HCT116 (cell line): ENCODE results near the gene TTC17. TPM values are rescaled to one million over a fixed set of nuclear protein-coding genes. Genes with fewer than 3 reads are reported as not detected.

Experiments
- ATAC-seq: fragments of 200-7000 bp; cut with Tn5 transposase; 2 replicates; pipeline ENCODE4 v1.9.1; 2020; ENCODE audit warnings: mild to moderate bottlenecking, moderate library complexity
- BruUV-seq: library from RNA; stranded (reverse); fragments of 400-500 nt; replicated peaks from 2 replicates; lab custom pipeline; 2021; lab: Mats Ljungman, UMichigan
- CTCF ChIA-PET: fragments of 300-600 bp; sonication (Branson Sonifier 250); formaldehyde crosslinking; loops from one replicate; lab custom pipeline; 2021; ENCODE audit warnings: antibody characterized with exemption; lab: Charles Lee
- POLR2A ChIA-PET: fragments of 300-600, 350-600 bp; sonication (Branson Sonifier 250); formaldehyde crosslinking; loops from one replicate; lab custom pipeline; 2021; ENCODE audit warnings: antibody characterized with exemption; lab: Charles Lee
- RAD21 ChIA-PET, 2 experiments: fragments of 300-600 bp; sonication (Branson Sonifier 250); formaldehyde crosslinking; loops; one replicate each; lab custom pipeline; 2023; ENCODE audit warnings: low total read pairs in 2 of 2; ENCODE audit not compliant: uncharacterized antibody in 2 of 2, unreplicated experiment in 2 of 2, low non-redundant PET in 1 of 2; lab: Charles Lee
- DNase-seq: peaks from one replicate; pipeline ENCODE4 v3.0.0-alpha.2; 2010; ENCODE audit warnings: low read depth, low spot score
- H2AFZ ChIP-seq: fragments of 200-600 bp; shearing (Covaris generic), sonication (generic); 2 replicates; pipeline ENCODE4 v1.6.1; 2017; ENCODE audit warnings: low read depth, mixed run types, mixed read lengths, antibody characterized with exemption, low read length; ENCODE audit not compliant: poor library complexity, severe bottlenecking
- H3K27ac ChIP-seq: 2 replicates; pipeline ENCODE4 v1.5.1; 2012; ENCODE audit warnings: low read depth, low read length
- H3K27me3 ChIP-seq: fragments of 200-600 bp; sonication (generic); 2 replicates; pipeline ENCODE4 v1.6.1; 2016; ENCODE audit warnings: mixed run types, low read length, mixed read lengths; ENCODE audit not compliant: insufficient read depth
- H3K36me3 ChIP-seq, 2 experiments: fragments of 200-500 bp in 1 of 2; fragments of 200-600 bp in 1 of 2; sonication (Bioruptor generic) in 1 of 2; sonication (generic) in 1 of 2; 2 replicates each; pipeline versions ENCODE4 v1.5.1 to v1.6.1; 2014 to 2016; ENCODE audit warnings: low read length in 2 of 2, inconsistent platforms in 1 of 2, mixed read lengths in 1 of 2, mixed run types in 1 of 2; ENCODE audit not compliant: insufficient read depth in 2 of 2, control insufficient read depth in 1 of 2
- H3K4me1 ChIP-seq, 2 experiments: fragments of 200-600 bp in 1 of 2; sonication (generic) in 1 of 2; 2 replicates each; pipeline versions ENCODE4 v1.5.1 to v1.6.1; 2012 to 2017; ENCODE audit warnings: low read length in 2 of 2, inconsistent platforms in 1 of 2, mild to moderate bottlenecking in 1 of 2, mixed read lengths in 1 of 2, mixed run types in 1 of 2, moderate library complexity in 1 of 2; ENCODE audit not compliant: insufficient read depth in 2 of 2, control insufficient read depth in 1 of 2
- H3K4me2 ChIP-seq: fragments of 200-600 bp; sonication (generic); 2 replicates; pipeline ENCODE4 v1.6.1; 2017; ENCODE audit warnings: mixed run types, low read length, mixed read lengths
- H3K4me3 ChIP-seq, 2 experiments: fragments of 200-600 bp in 1 of 2; sonication (generic) in 1 of 2; replicated peaks in 1 of 2; 2 replicates each; pipeline ENCODE4 v1.5.1; 2011 to 2016; ENCODE audit warnings: low read length in 2 of 2, control low read depth in 1 of 2, low read depth in 1 of 2, mild to moderate bottlenecking in 1 of 2, mixed read lengths in 1 of 2, mixed run types in 1 of 2
- H3K79me2 ChIP-seq: fragments of 200-600 bp; sonication (generic); 2 replicates; pipeline ENCODE4 v1.6.1; 2017; ENCODE audit warnings: mild to moderate bottlenecking, mixed run types, low read length, moderate library complexity, mixed read lengths; ENCODE audit not compliant: insufficient read depth
- H3K9ac ChIP-seq: fragments of 200-600 bp; sonication (generic); 2 replicates; pipeline ENCODE4 v1.6.1; 2016; ENCODE audit warnings: low read length, mixed read lengths
- H3K9me2 ChIP-seq: fragments of 200-600 bp; sonication (generic), shearing (Covaris generic); 2 replicates; pipeline ENCODE4 v1.6.1; 2017; ENCODE audit warnings: mixed run types, mild to moderate bottlenecking, moderate library complexity; ENCODE audit not compliant: insufficient read depth
- H3K9me3 ChIP-seq, 2 experiments: fragments of 200-500 bp in 1 of 2; fragments of 200-600 bp in 1 of 2; sonication (Bioruptor generic) in 1 of 2; sonication (generic) in 1 of 2; 2 replicates each; pipeline ENCODE4 v1.6.1; 2014 to 2017; ENCODE audit warnings: low read length in 2 of 2, mixed read lengths in 2 of 2, inconsistent platforms in 1 of 2, low read depth in 1 of 2, mild to moderate bottlenecking in 1 of 2, mixed run types in 1 of 2, moderate library complexity in 1 of 2; ENCODE audit not compliant: control insufficient read depth in 1 of 2, insufficient read depth in 1 of 2
- H4K20me1 ChIP-seq: fragments of 200-600 bp; sonication (generic), shearing (Covaris generic); 2 replicates; pipeline ENCODE4 v1.6.1; 2017; ENCODE audit warnings: mixed run types, mild to moderate bottlenecking, moderate library complexity; ENCODE audit not compliant: insufficient read depth
- CBX3 ChIP-seq: IDR thresholded peaks from 2 replicates; pipeline ENCODE4 v1.6.1; 2012; ENCODE audit warnings: low read depth
- EGR1 ChIP-seq: IDR thresholded peaks from 2 replicates; pipeline ENCODE4 v1.6.1; 2012; ENCODE audit warnings: low read depth
- ELF1 ChIP-seq: IDR thresholded peaks from 2 replicates; pipeline ENCODE4 v1.6.1; 2012; ENCODE audit warnings: low read depth, borderline replicate concordance
- EZH2 ChIP-seq: fragments of 200-600 bp; sonication (generic); IDR thresholded peaks from 2 replicates; pipeline ENCODE4 v1.6.1; 2017; ENCODE audit warnings: antibody characterized with exemption, mixed run types
- POLR2AphosphoS5 ChIP-seq: IDR thresholded peaks from 2 replicates; pipeline ENCODE4 v1.6.1; 2011; ENCODE audit warnings: mild to moderate bottlenecking, low read depth, low read length, moderate library complexity
- SIN3A ChIP-seq: IDR thresholded peaks from 2 replicates; pipeline ENCODE4 v1.6.1; 2012; ENCODE audit warnings: low read depth
- SP1 ChIP-seq: IDR thresholded peaks from 2 replicates; pipeline ENCODE4 v1.6.1; 2012; ENCODE audit warnings: low read depth
- SRF ChIP-seq: IDR thresholded peaks from 2 replicates; pipeline ENCODE4 v1.6.1; 2012; ENCODE audit warnings: low read depth
- TCF7L2 ChIP-seq: IDR thresholded peaks from 2 replicates; pipeline ENCODE4 v1.7.0; 2011; ENCODE audit warnings: borderline replicate concordance, inconsistent platforms; ENCODE audit not compliant: insufficient read depth, insufficient read length; ENCODE audit errors: extremely low read depth
- YY1 ChIP-seq: IDR thresholded peaks from 2 replicates; pipeline ENCODE4 v1.6.1; 2011; ENCODE audit warnings: low read length, low read depth, moderate library complexity, mild to moderate bottlenecking; ENCODE audit not compliant: insufficient replicate concordance; ENCODE audit errors: extremely low read depth
- ZFX ChIP-seq: fragments of 450-650 bp; IDR thresholded peaks from 2 replicates; pipeline ENCODE4 v1.6.1; 2017
- ZNF274 ChIP-seq: fragments of 200-500 bp; sonication (Bioruptor generic); IDR thresholded peaks from 2 replicates; pipeline ENCODE4 v1.6.1; 2014; ENCODE audit warnings: mild to moderate bottlenecking, low read depth, low read length, inconsistent platforms
- intact Hi-C: fragments of 100-400 bp; cut with micrococcal nuclease; formaldehyde crosslinking; loops from 2 replicates; pipeline ENCODE4 v1.10.0; 2022
- total RNA-seq: library from RNA; stranded (reverse); gene quantifications from one replicate; pipeline ENCODE4 v1.2.1, GENCODE V29; 2021; ENCODE audit not compliant: unreplicated experiment
- TF ChIP-seq, protein P1 (sequence below): IDR thresholded peaks from 2 replicates; pipeline ENCODE4 v1.6.1; 2012; ENCODE audit warnings: low read depth
- TF ChIP-seq, protein P2 (sequence below): IDR thresholded peaks from 2 replicates; pipeline ENCODE4 v1.6.1; 2012
- TF ChIP-seq, protein P3 (sequence below), 3 experiments: fragments of 200-600 bp in 1 of 3; sonication (generic) in 1 of 3; IDR thresholded peaks in 2 of 3; conservative IDR thresholded peaks in 1 of 3; 2 replicates each; pipeline ENCODE4 v1.5.1; 2012 to 2017; ENCODE audit warnings: low read depth in 2 of 3, low read length in 2 of 3, antibody characterized with exemption in 1 of 3, borderline replicate concordance in 1 of 3, control low read depth in 1 of 3, mild to moderate bottlenecking in 1 of 3, mixed read lengths in 1 of 3, mixed run types in 1 of 3, moderate library complexity in 1 of 3; ENCODE audit not compliant: insufficient read depth in 1 of 3
- TF ChIP-seq, protein P4 (sequence below): IDR thresholded peaks from 2 replicates; pipeline ENCODE4 v1.6.1; 2012

TTC17 gene
- total RNA-seq, 1 experiment from 2014 or later, result 51.6 TPM

DNA sequence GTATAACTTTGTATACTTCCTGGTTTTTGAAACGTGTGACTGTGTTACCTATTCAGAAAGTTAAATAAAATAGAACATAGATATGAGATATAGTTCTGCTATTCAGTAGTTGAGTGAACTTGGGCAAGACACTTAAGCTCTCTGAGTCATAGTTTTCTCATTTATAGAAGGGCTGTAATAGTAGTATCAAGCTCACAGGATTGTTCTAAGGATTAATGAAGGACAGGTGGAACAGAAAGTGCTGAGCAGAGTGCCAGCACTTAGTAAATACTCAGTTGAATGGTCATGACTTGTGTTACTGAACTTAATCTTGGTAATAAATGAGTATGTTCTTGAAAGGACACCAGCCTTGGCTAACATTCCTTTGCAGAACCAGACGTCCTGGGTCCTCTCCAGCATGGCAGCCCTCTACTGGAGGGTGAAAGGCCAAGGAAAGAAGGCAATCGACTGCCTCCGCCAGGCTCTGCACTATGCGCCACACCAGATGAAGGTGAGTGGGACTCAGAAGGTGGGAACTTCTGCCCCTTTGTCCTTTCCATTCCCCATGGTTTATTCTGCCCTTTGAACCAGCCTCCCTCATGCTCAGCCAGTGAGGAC, 131.2 kb downstream of the TTC17 start:
- Histone ChIP-seq H3K4me2 (no peak overlapping the region), H3K9me3 (no peaks in the 10 kb centered on the region), H3K36me3 (peaks cover 0 to 13% of the 10 kb centered on the region in 2 experiments; a peak in 1 of 4 replicates), H3K27ac (no peak overlapping the region), H3K4me3 (no peak overlapping the region), H2AFZ (no peak overlapping the region), H3K9me2 (no peaks in the 10 kb centered on the region), H3K27me3 (no peaks in the 10 kb centered on the region), H3K79me2 (no peaks in the 10 kb centered on the region), H4K20me1 (no peaks in the 10 kb centered on the region), H3K9ac (no peak overlapping the region), H3K4me1 (no peaks in the 10 kb centered on the region)
- ATAC-seq (no peak), DNase-seq (no peak)
- TF ChIP-seq SIN3A (no peak), POLR2AphosphoS5 (no peak), ZNF274 (no peak), EZH2 (no peak), ELF1 (no peak), YY1 (no peak), TCF7L2 (no peak), ZFX (no peak), SRF (no peak), SP1 (no peak), CBX3 (no peak), EGR1 (no peak)
- TF ChIP-seq, protein P1, sequence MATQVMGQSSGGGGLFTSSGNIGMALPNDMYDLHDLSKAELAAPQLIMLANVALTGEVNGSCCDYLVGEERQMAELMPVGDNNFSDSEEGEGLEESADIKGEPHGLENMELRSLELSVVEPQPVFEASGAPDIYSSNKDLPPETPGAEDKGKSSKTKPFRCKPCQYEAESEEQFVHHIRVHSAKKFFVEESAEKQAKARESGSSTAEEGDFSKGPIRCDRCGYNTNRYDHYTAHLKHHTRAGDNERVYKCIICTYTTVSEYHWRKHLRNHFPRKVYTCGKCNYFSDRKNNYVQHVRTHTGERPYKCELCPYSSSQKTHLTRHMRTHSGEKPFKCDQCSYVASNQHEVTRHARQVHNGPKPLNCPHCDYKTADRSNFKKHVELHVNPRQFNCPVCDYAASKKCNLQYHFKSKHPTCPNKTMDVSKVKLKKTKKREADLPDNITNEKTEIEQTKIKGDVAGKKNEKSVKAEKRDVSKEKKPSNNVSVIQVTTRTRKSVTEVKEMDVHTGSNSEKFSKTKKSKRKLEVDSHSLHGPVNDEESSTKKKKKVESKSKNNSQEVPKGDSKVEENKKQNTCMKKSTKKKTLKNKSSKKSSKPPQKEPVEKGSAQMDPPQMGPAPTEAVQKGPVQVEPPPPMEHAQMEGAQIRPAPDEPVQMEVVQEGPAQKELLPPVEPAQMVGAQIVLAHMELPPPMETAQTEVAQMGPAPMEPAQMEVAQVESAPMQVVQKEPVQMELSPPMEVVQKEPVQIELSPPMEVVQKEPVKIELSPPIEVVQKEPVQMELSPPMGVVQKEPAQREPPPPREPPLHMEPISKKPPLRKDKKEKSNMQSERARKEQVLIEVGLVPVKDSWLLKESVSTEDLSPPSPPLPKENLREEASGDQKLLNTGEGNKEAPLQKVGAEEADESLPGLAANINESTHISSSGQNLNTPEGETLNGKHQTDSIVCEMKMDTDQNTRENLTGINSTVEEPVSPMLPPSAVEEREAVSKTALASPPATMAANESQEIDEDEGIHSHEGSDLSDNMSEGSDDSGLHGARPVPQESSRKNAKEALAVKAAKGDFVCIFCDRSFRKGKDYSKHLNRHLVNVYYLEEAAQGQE, result no peak
- TF ChIP-seq, protein P2, sequence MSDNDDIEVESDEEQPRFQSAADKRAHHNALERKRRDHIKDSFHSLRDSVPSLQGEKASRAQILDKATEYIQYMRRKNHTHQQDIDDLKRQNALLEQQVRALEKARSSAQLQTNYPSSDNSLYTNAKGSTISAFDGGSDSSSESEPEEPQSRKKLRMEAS, result no peak
- TF ChIP-seq, protein P3, sequence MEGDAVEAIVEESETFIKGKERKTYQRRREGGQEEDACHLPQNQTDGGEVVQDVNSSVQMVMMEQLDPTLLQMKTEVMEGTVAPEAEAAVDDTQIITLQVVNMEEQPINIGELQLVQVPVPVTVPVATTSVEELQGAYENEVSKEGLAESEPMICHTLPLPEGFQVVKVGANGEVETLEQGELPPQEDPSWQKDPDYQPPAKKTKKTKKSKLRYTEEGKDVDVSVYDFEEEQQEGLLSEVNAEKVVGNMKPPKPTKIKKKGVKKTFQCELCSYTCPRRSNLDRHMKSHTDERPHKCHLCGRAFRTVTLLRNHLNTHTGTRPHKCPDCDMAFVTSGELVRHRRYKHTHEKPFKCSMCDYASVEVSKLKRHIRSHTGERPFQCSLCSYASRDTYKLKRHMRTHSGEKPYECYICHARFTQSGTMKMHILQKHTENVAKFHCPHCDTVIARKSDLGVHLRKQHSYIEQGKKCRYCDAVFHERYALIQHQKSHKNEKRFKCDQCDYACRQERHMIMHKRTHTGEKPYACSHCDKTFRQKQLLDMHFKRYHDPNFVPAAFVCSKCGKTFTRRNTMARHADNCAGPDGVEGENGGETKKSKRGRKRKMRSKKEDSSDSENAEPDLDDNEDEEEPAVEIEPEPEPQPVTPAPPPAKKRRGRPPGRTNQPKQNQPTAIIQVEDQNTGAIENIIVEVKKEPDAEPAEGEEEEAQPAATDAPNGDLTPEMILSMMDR (IDR thresholded peaks at IDR 0.05 in 2 of 3, conservative IDR thresholded peaks at IDR 0.05 in 1 of 3; ENCODE audit: borderline replicate concordance in 1 of 3, insufficient read depth in 1 of 3, low read depth in 2 of 3, low read length in 2 of 3), result no peak
- TF ChIP-seq, protein P4, sequence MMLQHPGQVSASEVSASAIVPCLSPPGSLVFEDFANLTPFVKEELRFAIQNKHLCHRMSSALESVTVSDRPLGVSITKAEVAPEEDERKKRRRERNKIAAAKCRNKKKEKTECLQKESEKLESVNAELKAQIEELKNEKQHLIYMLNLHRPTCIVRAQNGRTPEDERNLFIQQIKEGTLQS, result no peak
- ChIA-PET POLR2A (no interaction called here), RAD21 (no interaction called here), CTCF (interaction anchor here (0.7 to 1.0 kb wide), 2 partner anchors 14 to 362 kb away, joined by 3 to 5 read pairs; no protein-coding TSS in a partner anchor)
- BruUV-seq, result no TSS peak
- intact Hi-C loops, result no loop called here
